ENCODE data around the gene WWOX. TPM values are rescaled to one million over a fixed set of nuclear protein-coding genes. Genes with fewer than 3 reads are reported as not detected.
"Not testable (repeated sequence)": the region's sequence is repeated elsewhere in the genome, so short reads cannot be mapped to it uniquely, and the experiment has no call there.

WWOX gene
- total and polyA plus RNA-seq, 2 of the 8 experiments (the other 6 are each of a cell fraction or from before 2014, with no cell fraction given), result 5.4 to 16.7 TPM

DNA sequence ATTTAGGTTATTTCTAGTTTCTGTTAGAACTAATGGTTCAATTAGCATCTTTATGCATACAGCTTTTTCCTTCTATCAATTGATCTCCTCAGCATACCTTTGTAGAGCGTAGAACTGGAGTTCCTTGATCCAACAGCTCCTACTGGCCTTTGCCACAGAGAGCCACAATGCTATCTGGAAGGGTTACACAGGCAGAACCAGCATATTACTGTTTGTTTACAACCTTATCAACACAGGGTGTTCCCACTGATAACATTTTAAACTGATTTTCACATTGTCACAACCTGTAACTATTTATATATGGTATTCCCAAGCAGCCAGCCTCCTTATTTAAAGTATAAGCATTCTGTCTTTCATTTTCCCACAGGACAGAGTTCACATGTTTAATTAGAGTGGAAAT is 1118.9 kb downstream of the WWOX start:
- Histone ChIP-seq H3K79me1 (ENCODE audit: low read depth, low read length) (no peaks in the 10 kb centered on the region), H3K27ac (ENCODE audit: low read depth, low read length) (no peak overlapping the region), H3K9ac (replicated peaks in 1 of 4; ENCODE audit: extremely low read depth in 1 of 4, low read depth in 3 of 4, low read length in 3 of 4) (no peak overlapping the region), H3K9me3 (ENCODE audit: insufficient read depth in 2 of 2, low read depth in 1 of 2, low read length in 1 of 2) (no peaks in the 10 kb centered on the region), H2BK12ac (ENCODE audit: low read depth, low read length) (no peak overlapping the region), H4K91ac (replicated peaks; ENCODE audit: insufficient read length, low read length) (no peak overlapping the region), H3K79me2 (ENCODE audit: control insufficient read depth in 1 of 2, insufficient read depth in 2 of 2, low read length in 2 of 2) (no peaks in the 10 kb centered on the region), H3K14ac (ENCODE audit: insufficient read length) (no peak overlapping the region), H3K23me2 (ENCODE audit: low read depth, low read length) (no peaks in the 10 kb centered on the region), H3K27me3 (replicated peaks in 1 of 4; ENCODE audit: control insufficient read depth in 3 of 4, extremely low read depth in 1 of 4, insufficient read depth in 3 of 4, low read length in 3 of 4) (no peaks in the 10 kb centered on the region), H4K8ac (ENCODE audit: extremely low read depth, insufficient read depth, low read length) (no peak overlapping the region), H4K5ac (ENCODE audit: insufficient read length, low read depth, low read length) (no peak overlapping the region), H3K56ac (replicated peaks; ENCODE audit: insufficient read length, low read depth, low read length) (no peak overlapping the region), H2BK5ac (ENCODE audit: low read depth, low read length) (no peak overlapping the region), H2AK5ac (ENCODE audit: low read depth, low read length) (no peak overlapping the region), H2BK120ac (replicated peaks; ENCODE audit: low read depth, low read length) (no peak overlapping the region), H2BK20ac (ENCODE audit: low read length) (no peak overlapping the region), H2AFZ (ENCODE audit: low read length) (no peak overlapping the region), H3K4me3 (ENCODE audit: extremely low read depth in 1 of 4, insufficient read depth in 2 of 4, low read depth in 3 of 4, low read length in 4 of 4) (no peak overlapping the region), H3K4me1 (replicated peaks in 1 of 4; ENCODE audit: control insufficient read depth in 3 of 4, insufficient read depth in 4 of 4, low read length in 3 of 4) (no peaks in the 10 kb centered on the region), H3K4ac (replicated peaks; ENCODE audit: insufficient read length, low read depth, low read length) (no peak overlapping the region), H3K4me2 (ENCODE audit: insufficient read depth in 1 of 2, low read depth in 2 of 2, low read length in 2 of 2) (no peak overlapping the region), H3K18ac (ENCODE audit: extremely low read depth, low read length) (no peak overlapping the region), H4K20me1 (replicated peaks in 1 of 2; ENCODE audit: control insufficient read depth in 1 of 2, insufficient read depth in 2 of 2, low read length in 2 of 2) (no peaks in the 10 kb centered on the region), H3K36me3 (ENCODE audit: control insufficient read depth in 2 of 4, insufficient read depth in 4 of 4, low read length in 3 of 4) (no peaks in the 10 kb centered on the region), H3K23ac (ENCODE audit: insufficient read length) (no peak overlapping the region), H2BK15ac (ENCODE audit: low read length) (no peak overlapping the region)
- FAIRE-seq (no peak), DNase-seq (ENCODE audit: low read depth in 1 of 2, low spot score in 2 of 2) (no peak)
- CTCF ChIA-PET (ENCODE audit: partially characterized antibody), result interaction anchor here (0.5 to 2.3 kb wide), 7 partner anchors 89 to 821 kb away, joined by 3 to 7 read pairs (median 3); no protein-coding TSS in a partner anchor
- WGBS, 2 experiments (ENCODE audit: extremely low coverage in 1 of 2, insufficient coverage in 1 of 2, insufficient read length in 1 of 2, insufficient replicate concordance in 2 of 2, low coverage in 1 of 2, low lambda C conversion rate in 2 of 2, missing lambda C conversion rate in 1 of 2), result 95% methylated on average over 1 of the region's 1 CpG; no CpG with 5 or more reads in 1 of the 2 experiments
- POLR2A ChIA-PET (ENCODE audit: partially characterized antibody), result no interaction called here
- no peak for TF ChIP-seq RBBP5 (IDR thresholded peaks at IDR 0.05; ENCODE audit: borderline replicate concordance, low read depth, low read length)

DNA sequence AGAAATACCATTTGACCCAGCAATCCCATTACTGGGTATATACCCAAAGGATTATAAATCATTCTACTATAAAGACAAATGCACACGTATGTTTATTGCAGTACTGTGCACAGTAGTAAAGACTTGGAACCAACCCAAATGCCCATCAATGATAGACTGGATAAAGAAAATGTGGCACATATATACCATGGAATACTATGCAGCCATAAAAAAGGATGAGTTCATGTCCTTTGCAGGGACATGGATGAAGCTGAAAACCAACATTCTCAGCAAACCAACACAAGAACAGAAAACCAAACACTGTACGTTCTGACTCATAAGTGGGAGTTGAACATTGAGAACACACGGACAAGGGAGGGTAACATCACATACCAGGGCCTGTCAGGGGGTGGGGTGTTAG is 1126.5 kb downstream of the WWOX start:
- CTCF ChIA-PET (ENCODE audit: partially characterized antibody); H3K27ac ChIP-seq (ENCODE audit: low read depth, low read length); H3K36me3 ChIP-seq (ENCODE audit: control insufficient read depth in 2 of 4, insufficient read depth in 4 of 4, low read length in 3 of 4); H4K8ac ChIP-seq (ENCODE audit: extremely low read depth, insufficient read depth, low read length); POLR2A ChIA-PET (ENCODE audit: partially characterized antibody); H2BK15ac ChIP-seq (ENCODE audit: low read length); H3K14ac ChIP-seq (ENCODE audit: insufficient read length); H3K4me1 ChIP-seq (replicated peaks in 1 of 4; ENCODE audit: control insufficient read depth in 3 of 4, insufficient read depth in 4 of 4, low read length in 3 of 4); H3K18ac ChIP-seq (ENCODE audit: extremely low read depth, low read length); H3K4me3 ChIP-seq (ENCODE audit: extremely low read depth in 1 of 4, insufficient read depth in 2 of 4, low read depth in 3 of 4, low read length in 4 of 4); H3K4me2 ChIP-seq (ENCODE audit: insufficient read depth in 1 of 2, low read depth in 2 of 2, low read length in 2 of 2); H3K79me1 ChIP-seq (ENCODE audit: low read depth, low read length); H2BK12ac ChIP-seq (ENCODE audit: low read depth, low read length); H3K27me3 ChIP-seq (replicated peaks in 1 of 4; ENCODE audit: control insufficient read depth in 3 of 4, extremely low read depth in 1 of 4, insufficient read depth in 3 of 4, low read length in 3 of 4); FAIRE-seq; H3K23me2 ChIP-seq (ENCODE audit: low read depth, low read length); H3K23ac ChIP-seq (ENCODE audit: insufficient read length); H2BK20ac ChIP-seq (ENCODE audit: low read length); H2BK120ac ChIP-seq (replicated peaks; ENCODE audit: low read depth, low read length); H3K79me2 ChIP-seq (ENCODE audit: control insufficient read depth in 1 of 2, insufficient read depth in 2 of 2, low read length in 2 of 2); H3K4ac ChIP-seq (replicated peaks; ENCODE audit: insufficient read length, low read depth, low read length); H3K56ac ChIP-seq (replicated peaks; ENCODE audit: insufficient read length, low read depth, low read length); H2AK5ac ChIP-seq (ENCODE audit: low read depth, low read length); H4K91ac ChIP-seq (replicated peaks; ENCODE audit: insufficient read length, low read length); H3K9me3 ChIP-seq (ENCODE audit: insufficient read depth in 2 of 2, low read depth in 1 of 2, low read length in 1 of 2); H4K20me1 ChIP-seq (replicated peaks in 1 of 2; ENCODE audit: control insufficient read depth in 1 of 2, insufficient read depth in 2 of 2, low read length in 2 of 2); DNase-seq (ENCODE audit: low read depth in 1 of 2, low spot score in 2 of 2); H4K5ac ChIP-seq (ENCODE audit: insufficient read length, low read depth, low read length); H2AFZ ChIP-seq (ENCODE audit: low read length); H2BK5ac ChIP-seq (ENCODE audit: low read depth, low read length); H3K9ac ChIP-seq (replicated peaks in 1 of 4; ENCODE audit: extremely low read depth in 1 of 4, low read depth in 3 of 4, low read length in 3 of 4): not testable (repeated sequence)
- WGBS, 2 experiments (ENCODE audit: extremely low coverage in 1 of 2, insufficient coverage in 1 of 2, insufficient read length in 1 of 2, insufficient replicate concordance in 2 of 2, low coverage in 1 of 2, low lambda C conversion rate in 2 of 2, missing lambda C conversion rate in 1 of 2), result 87% methylated on average over 3 of the region's 3 CpGs; no CpG with 5 or more reads in 1 of the 2 experiments

All from H1 (cell line).